GM19238 (cell line): ENCODE data around the gene TMEM208.

ENCODE experiments used
- DNase-seq: peaks from one replicate; pipeline ENCODE4 v3.0.0; 2011; ENCODE audit warnings: low spot score; ENCODE audit not compliant: insufficient read length

The TMEM208 gene

DNA sequence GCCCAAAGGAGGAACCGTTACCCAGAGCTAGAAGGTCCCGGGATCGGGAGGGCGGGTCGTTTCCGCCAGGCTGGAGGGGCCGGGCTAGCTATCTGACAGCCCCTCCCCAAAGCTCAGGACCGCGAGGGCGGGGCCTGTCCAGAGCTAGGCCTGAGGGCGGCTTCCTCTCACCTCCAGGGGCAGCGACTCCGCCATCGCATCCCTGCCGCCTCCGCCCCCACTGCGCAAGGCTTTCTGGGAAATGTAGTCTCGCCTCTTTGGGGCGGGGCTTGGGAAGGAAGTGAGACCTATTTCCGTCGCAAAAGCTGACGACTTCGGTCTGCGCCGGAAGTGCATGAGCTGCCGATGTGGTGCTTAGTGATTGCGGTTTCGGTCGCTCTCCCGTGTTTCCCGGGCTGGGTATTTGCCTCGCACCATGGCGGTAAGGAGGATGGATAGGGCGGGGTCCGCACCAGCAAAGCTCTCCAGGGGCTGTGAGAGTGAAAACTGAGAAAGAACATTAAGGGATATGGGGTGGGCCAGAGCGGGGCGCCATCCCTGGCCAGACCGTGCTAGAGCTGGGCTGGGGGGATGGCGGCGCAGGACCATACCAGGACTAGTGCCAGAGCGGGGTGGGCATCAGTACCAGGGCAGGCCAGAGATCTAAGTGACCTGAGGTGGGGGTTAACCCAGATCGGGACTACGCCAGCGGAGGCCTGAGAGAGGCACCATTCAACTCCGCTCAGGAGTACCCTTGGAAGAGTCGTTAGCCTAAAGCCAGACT lies at the start of gene TMEM208:
Gene TMEM208 (plus strand): TSS at position 327 of the 763 bp plus-strand sequence. CDS start 89 bp downstream, at position 416.
- DNase-seq, result peak; percentile 99

- peak; percentile 60 for DNase-seq
Measured at GRCh38 chr16:67177743-67178699, 48.9 kb upstream of the TMEM208 start.

GRCh38 chr16:67179421-67180080 lies 47.4 kb upstream of the TMEM208 start:
- DNase-seq, result no peak

GRCh38 chr16:67180166-67180565 lies 46.8 kb upstream of the TMEM208 start:
- no peak for DNase-seq

DNA sequence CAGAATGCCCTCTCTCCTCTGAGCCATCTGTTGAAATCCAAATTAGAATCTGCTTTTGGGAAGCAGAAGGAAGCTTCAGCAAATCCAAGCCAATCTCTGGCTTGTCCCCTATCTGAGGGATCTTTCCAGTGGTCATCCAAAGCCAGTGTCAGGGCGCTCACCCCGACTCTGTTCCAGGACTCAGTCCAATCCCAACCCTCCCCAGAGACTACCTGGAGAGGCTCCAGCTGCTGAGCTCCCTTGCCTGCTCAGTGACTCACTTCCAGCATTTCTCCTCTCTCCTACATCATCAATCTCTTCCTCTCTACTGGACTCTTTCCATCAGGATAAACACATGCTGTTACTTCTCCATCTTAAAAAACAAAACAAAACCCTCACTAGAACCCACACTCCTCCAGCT lies 45.6 kb upstream of the TMEM208 start:
- no peak for DNase-seq

GRCh38 chr16:67182288-67182687 lies 44.6 kb upstream of the TMEM208 start:
- no peak for DNase-seq

DNA sequence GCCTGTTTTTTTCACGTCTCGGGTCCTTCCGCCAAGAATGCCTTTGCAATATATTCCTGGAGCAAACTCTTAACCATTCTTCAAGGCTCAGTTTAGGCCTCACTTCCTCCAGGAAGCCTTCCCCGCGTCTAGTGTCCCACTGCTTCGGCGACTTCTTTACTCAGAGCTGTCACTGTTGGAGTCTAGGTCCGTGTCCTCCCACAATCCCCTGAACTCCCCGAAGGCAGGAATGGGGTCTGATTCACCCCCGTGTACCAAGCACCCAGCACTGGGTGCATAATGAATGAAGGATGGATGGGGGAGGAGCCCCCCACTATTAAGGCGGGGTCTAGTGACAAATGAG lies 43.7 kb upstream of the TMEM208 start:
- no peak for DNase-seq

DNA sequence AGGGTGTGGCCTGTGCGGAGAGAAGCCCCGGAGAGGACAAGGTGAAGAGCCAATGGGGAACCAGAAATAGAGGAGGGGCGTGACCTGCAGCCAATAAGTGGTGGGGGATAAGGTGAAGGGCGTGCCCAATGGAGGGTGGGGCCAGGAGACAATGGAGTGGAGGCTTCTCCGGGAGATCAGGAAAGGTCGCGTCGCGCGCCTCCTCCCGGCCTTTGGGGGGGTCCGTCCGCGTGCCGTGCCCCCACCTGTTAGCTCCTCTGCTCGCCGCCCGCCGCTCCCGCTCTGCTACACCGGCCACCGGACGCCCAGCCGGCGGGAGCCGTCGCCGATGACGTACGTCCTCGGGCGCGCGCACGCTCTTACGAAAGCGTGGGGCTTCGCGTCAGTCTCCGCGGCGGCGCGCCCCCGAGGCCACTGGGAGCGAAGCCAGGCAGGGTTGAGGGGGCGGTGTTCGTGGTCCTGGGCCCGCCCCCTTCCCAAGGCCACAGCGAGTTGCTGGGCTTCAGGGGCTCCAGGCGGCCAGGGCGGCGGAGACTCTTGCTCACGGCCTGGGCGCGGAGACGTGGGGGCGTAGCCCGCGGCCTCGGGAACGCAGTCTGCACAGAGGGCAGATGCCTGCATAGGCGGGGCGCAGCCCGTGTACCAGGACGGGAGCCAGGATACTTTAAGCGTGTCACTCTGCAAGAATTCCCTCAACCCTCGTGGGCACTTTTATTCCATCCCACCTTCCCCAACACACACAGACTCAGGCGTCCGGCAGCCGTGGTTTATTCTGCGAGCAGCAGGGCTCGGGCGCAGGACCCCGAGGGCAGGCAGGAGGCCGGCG lies 43.1 kb upstream of the TMEM208 start, which contains the start of gene MATCAP1:
Gene MATCAP1 (minus strand): TSS at position 337 of the 826 bp plus-strand sequence. CDS start 3,353 bp downstream, outside the sequence.
- peak; percentile 100 for DNase-seq

DNA sequence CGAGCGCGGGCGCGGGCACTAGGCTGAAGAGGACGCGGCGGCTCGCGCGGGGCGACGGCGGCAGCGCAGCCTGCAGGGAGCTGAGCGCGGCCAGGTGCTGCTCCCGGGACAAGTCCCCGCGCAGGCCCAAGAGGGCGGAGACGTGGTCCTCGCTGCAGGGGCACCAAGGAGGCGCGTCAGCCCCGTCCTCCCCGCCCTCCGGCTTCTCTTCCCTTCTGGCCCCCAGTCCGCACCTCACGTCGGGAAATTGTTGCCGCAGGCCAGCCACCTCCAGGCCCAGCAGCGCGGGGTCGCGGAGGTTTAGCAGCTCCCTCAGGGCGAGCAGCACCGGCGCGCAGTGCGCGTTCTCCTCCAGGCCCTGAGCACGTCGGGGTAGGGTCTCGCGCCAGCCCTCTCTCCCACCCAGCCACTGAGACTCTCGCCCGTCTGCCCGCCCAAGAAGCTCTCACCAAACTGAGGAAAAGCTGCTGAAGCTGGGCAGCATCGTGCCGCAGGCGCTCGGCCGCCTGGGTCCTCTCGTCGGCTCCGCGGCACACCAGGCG lies 42.4 kb upstream of the TMEM208 start:
- DNase-seq, result no peak

GRCh38 chr16:67184995-67185650 lies 41.8 kb upstream of the TMEM208 start:
- DNase-seq, result peak; percentile 76

GRCh38 chr16:67185651-67186134 lies 41.2 kb upstream of the TMEM208 start:
- DNase-seq, result no peak

GRCh38 chr16:67186550-67186950 lies 40.4 kb upstream of the TMEM208 start:
- DNase-seq, result no peak

- no peak for DNase-seq
Measured at GRCh38 chr16:67187175-67187890, 39.6 kb upstream of the TMEM208 start.

- DNase-seq, result no peak
Measured at GRCh38 chr16:67188323-67188722, 38.6 kb upstream of the TMEM208 start.

DNA sequence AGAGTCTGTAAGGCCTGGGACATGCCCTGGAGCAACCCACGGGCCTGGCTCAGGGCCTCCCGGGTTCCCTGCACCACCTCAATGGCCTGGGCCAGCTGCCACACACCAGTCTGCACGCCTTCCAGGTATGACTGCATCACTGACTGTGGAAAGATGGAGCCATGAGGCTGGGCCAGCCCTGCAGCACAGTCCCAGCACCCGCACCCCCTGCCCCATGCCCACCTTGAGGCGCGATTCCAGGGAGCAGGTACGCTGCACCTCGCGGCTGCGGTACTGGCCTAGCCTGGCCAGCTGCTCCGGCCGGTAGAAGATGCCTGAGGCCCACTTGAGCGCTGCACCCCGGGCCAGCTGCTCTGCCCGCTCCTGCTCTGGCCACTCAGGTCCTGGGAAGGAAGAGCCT lies 38.1 kb upstream of the TMEM208 start:
- DNase-seq, result no peak

DNA sequence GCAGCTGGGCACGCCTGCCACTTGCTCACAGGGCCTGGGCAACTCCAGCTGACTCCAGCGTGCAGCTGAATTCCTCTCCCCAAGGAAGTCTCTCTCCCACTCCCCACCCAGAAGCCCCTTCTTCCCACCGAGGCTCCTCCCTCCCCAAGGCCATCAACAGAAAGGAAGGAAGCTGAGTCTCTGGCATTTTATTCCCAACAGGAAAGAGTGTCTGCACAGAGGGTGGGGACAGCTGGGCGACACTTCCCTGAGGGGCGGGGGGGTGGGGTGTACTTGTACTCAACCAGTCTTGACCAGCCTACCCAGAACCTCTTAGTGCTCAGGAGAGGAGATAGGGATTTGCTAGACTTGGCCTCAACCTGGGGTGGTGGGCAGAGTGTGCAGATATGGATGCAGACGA lies 36.9 kb upstream of the TMEM208 start, which contains the start of gene EXOC3L1:
Gene EXOC3L1 (minus strand): TSS at position 96 of the 400 bp plus-strand sequence. CDS start 460 bp downstream, outside the sequence.
- no peak for DNase-seq

- no peak for DNase-seq
Measured at GRCh38 chr16:67190448-67191399, 36.2 kb upstream of the TMEM208 start.
